GM19239 (cell line): Measurements from ENCODE around the gene TRIM33.
"Not testable (repeated sequence)": the region's sequence is repeated elsewhere in the genome, so short reads cannot be mapped to it uniquely, and the experiment has no call there.

Source experiments
- DNase-seq: peaks from one replicate; pipeline ENCODE4 v3.0.0; 2011; ENCODE audit warnings: low spot score; ENCODE audit not compliant: insufficient read length
- FAIRE-seq: peaks from 2 replicates; lab custom pipeline; 2011; peaks lifted over from hg19 to GRCh38; lab: Jason Lieb, UNC

TRIM33 gene

GRCh38 chr1:114512595-114513280 lies 1.7 kb upstream of the TRIM33 start:
- FAIRE-seq, result no peak
- DNase-seq, result no peak

GRCh38 chr1:114510274-114511031 lies 550 bp downstream of the TRIM33 start:
- peak; percentile 36 for DNase-seq
- no peak for FAIRE-seq

- no peak for FAIRE-seq
- no peak for DNase-seq
These were observed 1.3 kb downstream of the TRIM33 start for GRCh38 chr1:114509596-114510273.

GRCh38 chr1:114508386-114508898 lies 2.6 kb downstream of the TRIM33 start:
- DNase-seq, result no peak
- FAIRE-seq, result no peak

GRCh38 chr1:114507513-114507912 lies 3.5 kb downstream of the TRIM33 start:
- no peak for DNase-seq
- FAIRE-seq, result no peak

GRCh38 chr1:114505148-114505561 lies 5.8 kb downstream of the TRIM33 start:
- FAIRE-seq, result no peak
- DNase-seq, result no peak

- DNase-seq (no peak), FAIRE-seq (no peak)
These were observed 7.0 kb downstream of the TRIM33 start for GRCh38 chr1:114503916-114504422.

- FAIRE-seq (no peak), DNase-seq (no peak)
These were observed 8.9 kb downstream of the TRIM33 start for GRCh38 chr1:114502080-114502479.

- no peak for DNase-seq
- FAIRE-seq, result no peak
These were observed 11.5 kb downstream of the TRIM33 start for GRCh38 chr1:114499478-114499877.

- FAIRE-seq (no peak), DNase-seq (no peak)
These were observed 14.9 kb downstream of the TRIM33 start for GRCh38 chr1:114496089-114496488.

GRCh38 chr1:114495486-114495885 lies 15.5 kb downstream of the TRIM33 start:
- DNase-seq, result no peak
- FAIRE-seq, result no peak

GRCh38 chr1:114492978-114493377 lies 18.0 kb downstream of the TRIM33 start:
- DNase-seq, result no peak
- no peak for FAIRE-seq

- DNase-seq, result no peak
- no peak for FAIRE-seq
These were observed 20.7 kb downstream of the TRIM33 start for GRCh38 chr1:114490274-114490693.

GRCh38 chr1:114488739-114489138 lies 22.3 kb downstream of the TRIM33 start:
- DNase-seq (no peak), FAIRE-seq (no peak)

GRCh38 chr1:114485286-114485685 lies 25.7 kb downstream of the TRIM33 start:
- DNase-seq (no peak), FAIRE-seq (no peak)

- DNase-seq, result peak; percentile 32
- peak; percentile 82 for FAIRE-seq
These were observed 28.4 kb downstream of the TRIM33 start for GRCh38 chr1:114482585-114482984.

- not testable (repeated sequence) for DNase-seq, FAIRE-seq
These were observed 31.4 kb downstream of the TRIM33 start for GRCh38 chr1:114479636-114480035.

GRCh38 chr1:114479134-114479533 lies 31.9 kb downstream of the TRIM33 start:
- DNase-seq, result no peak
- no peak for FAIRE-seq

GRCh38 chr1:114473796-114474195 lies 37.2 kb downstream of the TRIM33 start:
- FAIRE-seq, result no peak
- DNase-seq, result no peak

GRCh38 chr1:114472408-114472807 lies 38.6 kb downstream of the TRIM33 start:
- FAIRE-seq (no peak), DNase-seq (no peak)

- FAIRE-seq, result no peak
- no peak for DNase-seq
These were observed 40.3 kb downstream of the TRIM33 start for GRCh38 chr1:114470681-114471080.
